ENCODE data around the gene DDC.

Gene DDC

GRCh38 chr7:50509459-50509858, 55.7 kb downstream of the DDC start:
- TF ChIP-seq ZBTB7A (IDR thresholded peaks at IDR 0.05; ENCODE audit: low read depth) (no peak), NFIC (IDR thresholded peaks at IDR 0.05) (no peak), TCF12 (IDR thresholded peaks at IDR 0.05; ENCODE audit: low read depth) (no peak), USF1 (IDR thresholded peaks at IDR 0.05) (no peak), MAX (IDR thresholded peaks at IDR 0.05) (no peak), RAD21 (IDR thresholded peaks at IDR 0.05; ENCODE audit: low read depth) (no peak), TAF1 (IDR thresholded peaks at IDR 0.05; ENCODE audit: low read depth) (no peak), FOXM1 (IDR thresholded peaks at IDR 0.05; ENCODE audit: borderline replicate concordance, low read depth) (no peak), EP300 (IDR thresholded peaks at IDR 0.05; ENCODE audit: borderline replicate concordance) (no peak), CEBPB (IDR thresholded peaks at IDR 0.05) (no peak), REST (IDR thresholded peaks at IDR 0.05; ENCODE audit: low read depth) (no peak), EGR1 (IDR thresholded peaks at IDR 0.05) (no peak)

- TF ChIP-seq RAD21 (IDR thresholded peaks at IDR 0.05; ENCODE audit: low read depth), result no peak
- TF ChIP-seq USF1 (IDR thresholded peaks at IDR 0.05), result no peak
- TF ChIP-seq EP300 (IDR thresholded peaks at IDR 0.05; ENCODE audit: borderline replicate concordance), result no peak
- no peak for TF ChIP-seq YY1 (IDR thresholded peaks at IDR 0.05; ENCODE audit: low read depth)
These were observed 56.7 kb downstream of the DDC start for GRCh38 chr7:50508471-50508943.

- no peak for TF ChIP-seq YY1 (IDR thresholded peaks at IDR 0.05; ENCODE audit: low read depth)
- no peak for TF ChIP-seq NFIC (IDR thresholded peaks at IDR 0.05)
- TF ChIP-seq TAF1 (IDR thresholded peaks at IDR 0.05; ENCODE audit: low read depth), result no peak
- no peak for TF ChIP-seq MAX (IDR thresholded peaks at IDR 0.05)
- no peak for TF ChIP-seq USF1 (IDR thresholded peaks at IDR 0.05)
- TF ChIP-seq REST (IDR thresholded peaks at IDR 0.05; ENCODE audit: low read depth), result no peak
- TF ChIP-seq TCF12 (IDR thresholded peaks at IDR 0.05; ENCODE audit: low read depth), result no peak
- TF ChIP-seq EGR1 (IDR thresholded peaks at IDR 0.05), result no peak
- TF ChIP-seq FOXM1 (IDR thresholded peaks at IDR 0.05; ENCODE audit: borderline replicate concordance, low read depth), result no peak
- TF ChIP-seq CEBPB (IDR thresholded peaks at IDR 0.05), result no peak
- no peak for TF ChIP-seq CREB1 (IDR thresholded peaks at IDR 0.05; ENCODE audit: low read depth)
- TF ChIP-seq ZBTB7A (IDR thresholded peaks at IDR 0.05; ENCODE audit: low read depth), result no peak
- TF ChIP-seq RAD21 (IDR thresholded peaks at IDR 0.05; ENCODE audit: low read depth), result no peak
- no peak for TF ChIP-seq EP300 (IDR thresholded peaks at IDR 0.05; ENCODE audit: borderline replicate concordance)
- no peak for TF ChIP-seq TEAD4 (IDR thresholded peaks at IDR 0.05)
These were observed 57.2 kb downstream of the DDC start for GRCh38 chr7:50507898-50508470.

GRCh38 chr7:50505553-50506210, 59.5 kb downstream of the DDC start:
- TF ChIP-seq YY1 (IDR thresholded peaks at IDR 0.05; ENCODE audit: low read depth), result no peak
- no peak for TF ChIP-seq MAX (IDR thresholded peaks at IDR 0.05)
- no peak for TF ChIP-seq TEAD4 (IDR thresholded peaks at IDR 0.05)

- no peak for TF ChIP-seq RAD21 (IDR thresholded peaks at IDR 0.05; ENCODE audit: low read depth)
- no peak for TF ChIP-seq USF1 (IDR thresholded peaks at IDR 0.05)
- TF ChIP-seq YY1 (IDR thresholded peaks at IDR 0.05; ENCODE audit: low read depth), result no peak
- TF ChIP-seq TEAD4 (IDR thresholded peaks at IDR 0.05), result no peak
- TF ChIP-seq MAX (IDR thresholded peaks at IDR 0.05), result no peak
- no peak for TF ChIP-seq EP300 (IDR thresholded peaks at IDR 0.05; ENCODE audit: borderline replicate concordance)
- no peak for TF ChIP-seq CREB1 (IDR thresholded peaks at IDR 0.05; ENCODE audit: low read depth)
- TF ChIP-seq ZBTB7A (IDR thresholded peaks at IDR 0.05; ENCODE audit: low read depth), result no peak
- no peak for TF ChIP-seq NFIC (IDR thresholded peaks at IDR 0.05)
- TF ChIP-seq EGR1 (IDR thresholded peaks at IDR 0.05), result no peak
- TF ChIP-seq REST (IDR thresholded peaks at IDR 0.05; ENCODE audit: low read depth), result no peak
- no peak for TF ChIP-seq TAF1 (IDR thresholded peaks at IDR 0.05; ENCODE audit: low read depth)
- TF ChIP-seq FOXM1 (IDR thresholded peaks at IDR 0.05; ENCODE audit: borderline replicate concordance, low read depth), result no peak
- no peak for TF ChIP-seq TCF12 (IDR thresholded peaks at IDR 0.05; ENCODE audit: low read depth)
- TF ChIP-seq CEBPB (IDR thresholded peaks at IDR 0.05), result no peak
These were observed 60.3 kb downstream of the DDC start for GRCh38 chr7:50504646-50505546.
